Activated CD8-positive, alpha-beta memory T cell treated with anti-CD3 and anti-CD28 coated beads, Interleukin-2, amount 10 ng/mL, durations not matched to agents 7 days and 5 days (primary cell): ENCODE data around the gene CAMLG. TPM values are rescaled to one million over a fixed set of nuclear protein-coding genes. Genes with fewer than 3 reads are reported as not detected.
"Not testable (repeated sequence)": the region's sequence is repeated elsewhere in the genome, so short reads cannot be mapped to it uniquely, and the experiment has no call there.

ENCODE experiments used
- ATAC-seq: fragments of 150-1000 bp; cut with Tn5 transposase; one replicate; pipeline ENCODE4 v1.10.0; 2021; ENCODE audit warnings: moderate library complexity
- CTCF ChIA-PET: fragments of 350-600 bp; sonication (Branson Sonifier 250); formaldehyde crosslinking; loops from one replicate; lab custom pipeline; 2021; ENCODE audit warnings: antibody characterized with exemption; lab: Charles Lee
- DNase-seq: peaks from one replicate; pipeline ENCODE4 v3.0.0-alpha.2; 2020
- H3K27ac Mint-ChIP-seq: one replicate; pipeline ENCODE4 v1.8.0; 2021; ENCODE audit warnings: mild to moderate bottlenecking, mixed read lengths
- H3K27me3 Mint-ChIP-seq: one replicate; pipeline ENCODE4 v1.8.0; 2021; ENCODE audit warnings: mixed read lengths
- H3K36me3 Mint-ChIP-seq: one replicate; pipeline ENCODE4 v1.8.0; 2021; ENCODE audit warnings: mild to moderate bottlenecking, mixed read lengths
- H3K4me1 Mint-ChIP-seq: one replicate; pipeline ENCODE4 v1.8.0; 2021; ENCODE audit warnings: mixed read lengths
- H3K4me3 Mint-ChIP-seq: one replicate; pipeline ENCODE4 v1.8.0; 2021; ENCODE audit warnings: mild to moderate bottlenecking, moderate library complexity, mixed read lengths
- H3K9me3 Mint-ChIP-seq: one replicate; pipeline ENCODE4 v1.8.0; 2022; ENCODE audit warnings: low read depth, mixed read lengths
- total RNA-seq, 2 experiments: library from RNA; stranded (reverse); gene quantifications; one replicate each; pipeline ENCODE4 v1.2.3, GENCODE V29; 2021

CAMLG gene
- total RNA-seq: 10 to 100 TPM; 20.4 to 28.4 TPM

DNA sequence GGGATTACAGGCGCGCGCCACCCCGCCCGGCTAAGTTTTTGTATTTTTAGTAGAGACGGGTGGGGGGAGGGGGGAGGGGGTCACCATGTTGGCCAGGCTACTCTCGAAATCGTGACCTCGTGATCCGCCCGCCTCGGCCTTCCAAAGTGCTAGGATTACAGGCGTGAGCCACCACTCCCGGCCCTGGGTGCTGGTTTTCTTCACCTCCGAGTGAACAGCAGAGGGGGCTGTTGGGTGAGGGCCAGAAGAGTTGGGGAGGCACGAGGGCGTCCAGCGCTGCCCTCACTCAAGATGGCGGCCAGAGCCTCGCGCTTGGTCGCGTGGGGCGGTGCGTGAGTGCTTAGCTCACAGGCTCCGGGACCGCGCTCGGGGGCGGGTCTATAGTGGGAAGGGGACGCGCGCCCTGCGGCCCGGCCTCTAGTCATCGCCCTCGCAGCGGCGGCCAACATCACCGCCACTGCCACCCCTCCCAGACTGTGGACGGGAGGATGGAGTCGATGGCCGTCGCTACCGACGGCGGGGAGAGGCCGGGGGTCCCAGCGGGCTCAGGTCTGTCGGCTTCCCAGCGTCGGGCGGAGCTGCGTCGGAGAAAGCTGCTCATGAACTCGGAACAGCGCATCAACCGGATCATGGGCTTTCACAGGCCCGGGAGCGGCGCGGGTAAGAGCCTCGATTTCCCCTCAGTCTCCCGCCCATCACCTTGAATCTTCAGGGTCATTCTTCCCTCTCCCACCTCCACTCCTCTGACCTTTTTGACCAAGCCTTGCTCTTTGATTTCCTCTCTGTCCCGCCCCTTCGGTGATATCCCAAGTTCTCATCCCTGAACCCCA, at the start of gene CAMLG:
CAMLG (plus strand) TSS at position 416 of the 830 bp plus-strand sequence; CDS start at position 489, 73 bp downstream.
- Mint-ChIP-seq H3K36me3 (peaks cover 5% of the 10 kb centered on the region), H3K27me3 (no peaks in the 10 kb centered on the region), H3K4me3 (peak within 1 kb of the TSS; percentile 97), H3K4me1 (peaks cover 29% of the 10 kb centered on the region), H3K9me3 (no peaks in the 10 kb centered on the region), H3K27ac (peak within 1 kb of the TSS; percentile 91)
- CTCF ChIA-PET: interaction anchor here (0.7 to 6.4 kb wide), 22 partner anchors 9 to 513 kb away, joined by 3 to 72 read pairs (median 5); partner anchors contain the start of genes C5orf24, DDX46, PCBD2 and PPP2CA
- DNase-seq (peak; percentile 99), ATAC-seq (peak; percentile 98)

GRCh38 chr5:134690144-134690543, 48.2 kb upstream of the CAMLG start:
- H3K9me3 Mint-ChIP-seq, DNase-seq, H3K27me3 Mint-ChIP-seq, ATAC-seq, H3K27ac Mint-ChIP-seq, H3K4me1 Mint-ChIP-seq, CTCF ChIA-PET, H3K4me3 Mint-ChIP-seq: not testable (repeated sequence)
- H3K36me3 Mint-ChIP-seq: peaks cover 47% of the 10 kb centered on the region

GRCh38 chr5:134692722-134693121, 45.6 kb upstream of the CAMLG start:
- no peak overlapping the region for H3K27ac Mint-ChIP-seq
- peaks cover 41% of the 10 kb centered on the region for H3K36me3 Mint-ChIP-seq
- no peaks in the 10 kb centered on the region for H3K9me3 Mint-ChIP-seq
- no peaks in the 10 kb centered on the region for H3K4me1 Mint-ChIP-seq
- ATAC-seq (no peak), DNase-seq (no peak)
- H3K27me3 Mint-ChIP-seq: no peaks in the 10 kb centered on the region
- no peak overlapping the region for H3K4me3 Mint-ChIP-seq
- CTCF ChIA-PET: no interaction called here

- DNase-seq (no peak), ATAC-seq (no peak)
- Mint-ChIP-seq H3K27me3 (no peaks in the 10 kb centered on the region), H3K4me1 (no peaks in the 10 kb centered on the region), H3K4me3 (no peak overlapping the region), H3K36me3 (peaks cover 37% of the 10 kb centered on the region), H3K27ac (no peak overlapping the region), H3K9me3 (no peaks in the 10 kb centered on the region)
- CTCF ChIA-PET: interaction anchor here (1.2 to 1.5 kb wide), 2 partner anchors 31 to 197 kb away, joined by 3 to 4 read pairs; partner anchors contain the start of gene PCBD2
Measured at GRCh38 chr5:134708301-134708700, 30.0 kb upstream of the CAMLG start.

DNA sequence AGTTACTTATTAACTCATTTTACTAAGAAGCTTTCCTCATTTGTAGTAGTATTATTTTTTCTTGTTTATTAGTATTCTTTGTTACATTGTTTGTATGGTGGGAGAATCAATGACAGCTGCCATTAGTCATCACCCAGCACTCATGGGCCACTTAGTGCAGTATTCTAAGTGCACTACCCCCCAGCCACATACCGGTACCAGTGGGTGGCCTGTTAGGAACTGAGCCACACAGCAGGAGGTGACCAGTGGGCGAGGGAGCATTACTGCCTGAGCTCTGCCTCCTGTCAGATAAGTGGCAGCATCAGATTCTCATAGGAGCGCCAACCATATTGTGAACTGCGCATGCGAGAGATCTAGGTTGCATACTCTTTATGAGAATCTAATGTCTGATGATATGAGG, 24.2 kb upstream of the CAMLG start:
- no peak for ATAC-seq
- Mint-ChIP-seq H3K27ac (no peak overlapping the region), H3K9me3 (no peaks in the 10 kb centered on the region), H3K36me3 (peaks cover 32% of the 10 kb centered on the region), H3K4me3 (no peak overlapping the region), H3K27me3 (no peaks in the 10 kb centered on the region), H3K4me1 (no peaks in the 10 kb centered on the region)
- CTCF ChIA-PET: no interaction called here
- no peak for DNase-seq

DNA sequence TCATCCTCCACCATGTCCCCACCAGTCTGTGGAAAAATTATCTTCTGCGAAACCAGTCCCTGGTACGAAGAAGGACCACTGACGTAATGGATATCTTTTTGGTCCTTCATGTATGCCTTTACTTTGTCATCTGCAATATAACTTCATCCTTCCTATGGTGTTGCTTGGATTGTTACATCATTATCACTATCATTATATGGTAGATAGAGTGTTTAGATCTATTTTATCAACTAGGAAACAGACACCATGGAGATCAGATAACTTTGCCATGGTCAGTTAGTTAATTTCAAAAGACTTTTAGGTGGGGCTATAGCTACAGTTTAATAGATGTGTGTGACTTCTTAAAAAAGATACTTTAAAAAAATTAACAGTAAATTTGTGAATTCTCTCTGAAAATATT, 23.8 kb upstream of the CAMLG start:
- CTCF ChIA-PET: no interaction called here
- no peaks in the 10 kb centered on the region for H3K4me1 Mint-ChIP-seq
- no peak overlapping the region for H3K27ac Mint-ChIP-seq
- H3K4me3 Mint-ChIP-seq: no peak overlapping the region
- H3K27me3 Mint-ChIP-seq: no peaks in the 10 kb centered on the region
- H3K9me3 Mint-ChIP-seq: no peaks in the 10 kb centered on the region
- peaks cover 33% of the 10 kb centered on the region for H3K36me3 Mint-ChIP-seq
- ATAC-seq: no peak
- DNase-seq: no peak

DNA sequence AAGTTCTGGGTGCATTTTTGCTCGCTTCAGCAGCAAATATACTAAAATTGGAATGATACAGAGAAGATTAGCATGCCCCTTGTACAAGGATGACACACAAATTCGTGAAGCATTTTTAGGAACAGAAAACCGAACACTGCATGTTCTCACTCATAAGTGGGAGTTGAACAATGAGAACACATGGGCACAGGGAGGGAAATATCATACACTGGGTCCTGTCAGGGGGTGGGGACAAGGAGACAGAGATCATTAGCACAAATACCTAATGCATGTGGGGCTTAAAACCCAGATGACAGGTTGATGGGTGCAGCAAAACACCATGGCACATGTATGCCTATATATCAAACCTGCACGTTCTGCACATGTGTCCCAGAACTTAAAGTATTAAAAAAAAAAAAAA, 22.9 kb upstream of the CAMLG start:
- H3K9me3 Mint-ChIP-seq, DNase-seq, CTCF ChIA-PET, H3K4me3 Mint-ChIP-seq, H3K27me3 Mint-ChIP-seq, H3K27ac Mint-ChIP-seq, H3K4me1 Mint-ChIP-seq, ATAC-seq: not testable (repeated sequence)
- peaks cover 34% of the 10 kb centered on the region for H3K36me3 Mint-ChIP-seq

GRCh38 chr5:134724872-134725271, 13.5 kb upstream of the CAMLG start:
- ATAC-seq (no peak), DNase-seq (no peak)
- CTCF ChIA-PET: interaction anchor here (0.9 to 1.7 kb wide), 3 partner anchors 11 to 137 kb away, joined by 3 to 9 read pairs (median 3); partner anchors contain the start of gene CAMLG
- Mint-ChIP-seq H3K27ac (no peak overlapping the region), H3K4me3 (no peak overlapping the region), H3K36me3 (peaks cover 19% of the 10 kb centered on the region), H3K4me1 (no peaks in the 10 kb centered on the region), H3K27me3 (no peaks in the 10 kb centered on the region), H3K9me3 (no peaks in the 10 kb centered on the region)

- no peak for DNase-seq
- ATAC-seq: no peak
- CTCF ChIA-PET: no interaction called here
- H3K9me3 Mint-ChIP-seq: no peaks in the 10 kb centered on the region
- peaks cover 6% of the 10 kb centered on the region for H3K4me1 Mint-ChIP-seq
- H3K27me3 Mint-ChIP-seq: no peaks in the 10 kb centered on the region
- H3K27ac Mint-ChIP-seq: no peak overlapping the region
- H3K36me3 Mint-ChIP-seq: no peaks in the 10 kb centered on the region
- H3K4me3 Mint-ChIP-seq: no peak overlapping the region
Measured at GRCh38 chr5:134732819-134733218, 5.5 kb upstream of the CAMLG start.

DNA sequence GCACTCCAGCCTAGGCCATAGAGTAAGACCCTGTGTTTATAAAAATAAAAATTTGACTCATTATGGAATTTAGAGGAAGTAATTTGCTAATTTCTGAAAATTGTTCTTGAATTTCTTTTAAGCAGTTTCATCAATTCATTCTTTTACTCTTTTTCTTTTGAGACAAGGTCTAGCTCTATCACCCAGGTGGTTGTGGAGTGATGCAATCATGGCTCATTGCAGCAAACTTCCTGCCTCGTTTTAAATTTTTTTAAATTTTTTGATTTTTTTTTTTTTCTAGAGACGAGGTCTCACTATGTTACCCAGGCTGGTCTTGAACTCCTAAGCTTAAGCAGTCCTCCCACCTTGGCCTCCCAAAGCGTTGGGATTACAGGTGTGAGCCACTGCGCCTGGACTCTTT, 3.1 kb upstream of the CAMLG start:
- Mint-ChIP-seq H3K27me3 (no peaks in the 10 kb centered on the region), H3K9me3 (no peaks in the 10 kb centered on the region)
- no peak for ATAC-seq

DNA sequence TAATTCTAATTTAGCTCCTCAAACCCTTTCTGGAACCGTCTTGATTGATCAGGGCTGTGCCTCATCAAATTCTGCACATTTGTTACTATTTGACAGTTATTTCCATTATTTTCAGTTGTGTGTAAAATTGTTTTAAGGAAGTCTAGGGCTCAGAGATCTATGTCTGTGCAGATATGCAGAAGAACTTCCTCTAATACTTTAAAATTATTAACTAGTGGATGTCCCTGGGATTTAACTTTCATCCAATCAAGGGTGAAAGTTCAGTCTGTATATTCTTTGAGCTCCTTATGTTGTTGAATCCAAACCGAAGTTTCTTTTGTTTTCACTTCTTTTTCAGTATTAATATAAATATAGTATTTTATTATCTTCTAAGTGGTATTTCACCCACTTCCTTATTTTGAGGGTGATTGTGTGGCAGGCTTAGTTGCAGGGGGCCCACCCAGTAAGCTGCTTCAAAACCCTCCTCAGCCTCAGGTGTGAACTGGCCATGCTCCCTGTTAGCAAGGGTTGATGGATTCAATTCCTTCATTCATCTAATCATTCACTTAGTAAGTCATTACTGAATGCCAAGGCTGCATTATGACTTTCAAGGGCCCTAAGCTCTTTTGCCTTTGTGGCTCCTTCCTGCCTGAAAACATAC, 2.1 kb upstream of the CAMLG start:
- ATAC-seq: no peak
- Mint-ChIP-seq H3K4me1 (peaks cover 26% of the 10 kb centered on the region), H3K36me3 (peaks cover 2% of the 10 kb centered on the region), H3K9me3 (no peaks in the 10 kb centered on the region), H3K27ac (no peak overlapping the region), H3K27me3 (no peaks in the 10 kb centered on the region), H3K4me3 (no peak overlapping the region)
- no peak for DNase-seq
- CTCF ChIA-PET: interaction anchor here (0.6 to 6.4 kb wide), 4 partner anchors 31 to 167 kb away, joined by 3 to 71 read pairs (median 13); partner anchors contain the start of genes PCBD2 and SEC24A

More for the DNA sequence above, 3.1 kb upstream of the CAMLG start:
- Mint-ChIP-seq H3K4me1 (peaks cover 17% of the 10 kb centered on the region), H3K27ac (no peak overlapping the region), H3K36me3 (no peaks in the 10 kb centered on the region), H3K4me3 (no peak overlapping the region)
- no peak for DNase-seq
- CTCF ChIA-PET: interaction anchor here (0.9 to 6.4 kb wide), 2 partner anchors 11 to 168 kb away, joined by 3 to 71 read pairs; partner anchors contain the start of gene PCBD2

- H3K9me3 Mint-ChIP-seq: no peaks in the 10 kb centered on the region
- H3K27me3 Mint-ChIP-seq: no peaks in the 10 kb centered on the region
- CTCF ChIA-PET: interaction anchor here (0.7 to 6.4 kb wide), 22 partner anchors 9 to 513 kb away, joined by 3 to 72 read pairs (median 5); partner anchors contain the start of genes C5orf24, DDX46, PCBD2 and PPP2CA
- ATAC-seq: peak; percentile 18
- DNase-seq: peak; percentile 60
- H3K27ac Mint-ChIP-seq: peak overlapping the region; percentile 91
- H3K36me3 Mint-ChIP-seq: peaks cover 5% of the 10 kb centered on the region
- H3K4me3 Mint-ChIP-seq: peak overlapping the region; percentile 97
- peaks cover 29% of the 10 kb centered on the region for H3K4me1 Mint-ChIP-seq
Measured at GRCh38 chr5:134738963-134739661, 764 bp downstream of the CAMLG start.

DNA sequence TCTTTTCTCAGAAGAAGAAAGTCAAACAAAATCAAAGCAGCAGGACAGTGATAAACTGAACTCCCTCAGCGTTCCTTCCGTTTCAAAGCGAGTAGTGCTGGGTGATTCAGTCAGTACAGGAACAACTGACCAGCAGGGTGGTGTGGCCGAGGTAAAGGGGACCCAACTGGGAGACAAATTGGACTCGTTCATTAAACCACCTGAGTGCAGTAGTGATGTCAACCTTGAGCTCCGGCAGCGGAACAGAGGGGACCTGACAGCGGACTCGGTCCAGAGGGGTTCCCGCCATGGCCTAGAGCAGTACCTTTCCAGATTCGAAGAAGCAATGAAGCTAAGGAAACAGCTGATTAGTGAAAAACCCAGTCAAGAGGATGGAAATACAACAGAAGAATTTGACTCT, 2.7 kb downstream of the CAMLG start:
- Mint-ChIP-seq H3K9me3 (no peaks in the 10 kb centered on the region), H3K27me3 (no peaks in the 10 kb centered on the region), H3K4me1 (peaks cover 28% of the 10 kb centered on the region), H3K4me3 (no peak overlapping the region), H3K36me3 (peaks cover 8% of the 10 kb centered on the region), H3K27ac (no peak overlapping the region)
- DNase-seq (no peak), ATAC-seq (no peak)
- CTCF ChIA-PET: interaction anchor here (5.4 to 6.4 kb wide), 3 partner anchors 16 to 162 kb away, joined by 22 to 72 read pairs (median 71); partner anchors contain the start of genes DDX46 and PCBD2
